HT1080 (cell line): ENCODE results near the gene PRKAR2B. TPM values are rescaled to one million over a fixed set of nuclear protein-coding genes. Genes with fewer than 3 reads are reported as not detected.
A peak's percentile ranks its signal among the peaks of the same experiment; 100 is the strongest.
"Not testable (repeated sequence)": the region's sequence is repeated elsewhere in the genome, so short reads cannot be mapped to it uniquely, and the experiment has no call there.

Experiments used
- DNase-seq: peaks from one replicate; pipeline ENCODE4 v3.0.0-alpha.2; 2015; ENCODE audit warnings: low read depth
- total RNA-seq: library from RNA; depleted of rRNA; stranded (reverse); fragments of >200 nt; shearing (Covaris generic); gene quantifications from 2 replicates; pipeline ENCODE4 v1.2.3, GENCODE V29; 2014

The PRKAR2B gene
- total RNA-seq, 1 experiment from 2014 or later: 14.7 TPM

DNA sequence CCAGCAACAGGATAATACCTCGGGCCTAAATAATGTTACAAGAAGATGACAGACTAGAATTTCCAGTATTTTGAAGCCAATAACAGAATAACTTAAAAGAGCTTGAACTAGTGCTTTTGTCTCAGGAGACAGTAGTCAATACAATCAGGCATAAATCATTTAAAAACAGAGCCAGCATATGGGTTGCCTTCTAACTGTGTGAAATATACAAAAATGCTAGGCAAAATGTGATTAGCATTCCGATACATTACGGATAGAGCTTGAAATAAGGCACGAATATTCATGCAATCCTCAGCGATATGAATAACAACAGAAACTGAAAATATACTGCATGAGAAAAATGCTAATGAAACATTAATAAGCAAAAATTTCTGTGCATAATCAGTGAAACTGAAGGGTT lies 18.3 kb upstream of the PRKAR2B start:
- no peak for DNase-seq

GRCh38 chr7:107027208-107027607 lies 17.3 kb upstream of the PRKAR2B start:
- DNase-seq: no peak

DNA sequence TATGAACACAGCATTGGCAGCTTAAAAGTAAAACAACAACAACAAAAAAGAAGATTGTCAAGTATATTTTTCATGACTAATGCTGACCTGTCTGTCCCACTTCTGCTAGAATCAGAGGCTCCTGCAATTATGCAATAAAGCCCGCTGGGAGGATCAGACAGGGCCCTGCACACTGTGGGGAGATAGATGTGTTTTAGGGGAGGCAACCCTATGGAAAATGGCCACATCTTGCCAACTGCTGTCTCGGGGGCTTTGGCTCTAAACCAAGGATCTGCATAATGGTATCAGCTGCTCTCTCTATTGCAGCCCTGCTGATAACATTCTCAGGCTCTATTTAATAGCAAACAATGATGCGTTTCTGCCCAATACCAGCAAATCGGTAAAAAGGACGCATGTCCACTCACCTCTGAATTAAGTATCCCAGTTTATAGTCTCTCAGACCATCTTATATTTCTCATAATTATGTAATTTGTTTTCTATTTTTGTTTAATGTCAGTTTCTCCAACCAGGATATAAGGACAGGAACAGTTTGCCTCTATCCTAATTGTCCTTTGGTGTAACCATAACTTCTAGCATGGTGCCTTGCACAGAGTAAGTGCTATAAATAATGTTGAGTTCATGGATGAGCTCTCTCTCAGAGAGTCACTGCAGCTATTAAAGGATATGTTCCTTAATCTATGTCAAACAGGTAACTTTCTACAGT lies 15.3 kb upstream of the PRKAR2B start:
- DNase-seq: no peak

DNA sequence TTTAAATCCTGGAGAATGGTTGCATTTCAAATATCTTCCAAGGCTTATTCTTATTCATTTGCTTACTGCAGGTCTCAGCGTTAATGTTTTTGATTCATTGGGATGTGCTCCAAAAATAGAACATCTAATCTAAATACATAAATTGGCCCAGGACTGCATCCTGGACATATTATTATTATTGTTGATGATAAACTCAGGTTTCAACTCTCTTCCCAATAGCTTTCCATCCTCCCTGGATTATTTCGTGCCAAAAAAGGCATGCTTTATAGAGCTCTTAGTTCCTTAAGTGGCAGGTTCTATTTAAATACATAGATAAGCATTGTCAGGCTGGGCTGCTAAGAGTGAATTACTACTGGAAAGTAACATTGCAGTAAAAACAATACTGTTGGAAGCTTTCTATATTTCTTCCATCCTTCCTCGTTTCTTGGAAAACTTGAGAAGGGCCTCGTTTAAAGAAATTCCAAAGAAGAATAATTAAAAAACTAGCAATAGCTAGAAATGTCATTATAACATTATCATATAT lies 14.7 kb upstream of the PRKAR2B start:
- DNase-seq: no peak

DNA sequence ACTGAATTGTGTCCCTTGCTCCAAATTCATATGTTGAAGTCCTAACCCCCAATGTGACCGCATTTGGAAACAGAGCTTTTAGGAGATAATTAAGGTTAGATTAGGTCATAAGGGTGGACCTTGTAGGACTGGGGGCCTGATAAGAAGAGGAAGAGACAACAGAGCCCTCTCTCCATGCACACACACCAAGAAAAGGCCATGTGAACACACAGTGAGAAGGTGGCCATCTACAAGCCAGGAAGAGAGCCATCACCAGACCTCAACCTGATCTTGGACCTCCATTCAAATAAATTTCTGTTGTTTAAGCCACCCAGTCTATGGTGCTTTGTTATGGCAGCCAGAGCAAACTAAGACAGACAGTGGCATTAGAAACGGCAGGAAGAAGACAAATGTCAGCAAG lies 12.5 kb upstream of the PRKAR2B start:
- no peak for DNase-seq

GRCh38 chr7:107032720-107033438 lies 11.6 kb upstream of the PRKAR2B start:
- DNase-seq: no peak

DNA sequence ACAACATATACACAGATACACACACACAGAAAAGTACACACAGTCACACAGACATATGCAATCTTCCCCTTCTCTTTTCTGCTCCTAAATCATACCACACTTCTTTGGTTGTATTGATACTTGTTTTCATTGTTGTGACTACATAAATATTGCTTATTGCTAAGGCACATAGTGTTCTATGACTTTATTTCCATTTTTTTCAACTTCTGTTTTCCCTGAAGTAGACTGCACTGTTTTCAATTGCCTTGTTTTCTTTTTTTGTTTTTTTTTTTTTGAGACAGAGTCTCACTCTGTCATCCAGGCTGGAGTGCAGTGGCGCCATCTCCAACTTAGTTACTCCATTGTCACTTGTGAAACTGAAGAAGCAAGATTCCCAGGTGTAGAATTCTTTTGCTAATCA lies 10.0 kb upstream of the PRKAR2B start:
- DNase-seq: no peak

GRCh38 chr7:107035446-107035845 lies 9.1 kb upstream of the PRKAR2B start:
- peak; percentile 93 for DNase-seq

- no peak for DNase-seq
These were observed 8.0 kb upstream of the PRKAR2B start for GRCh38 chr7:107036535-107036934.

- DNase-seq: no peak
These were observed 6.5 kb upstream of the PRKAR2B start for GRCh38 chr7:107037717-107038603.

DNA sequence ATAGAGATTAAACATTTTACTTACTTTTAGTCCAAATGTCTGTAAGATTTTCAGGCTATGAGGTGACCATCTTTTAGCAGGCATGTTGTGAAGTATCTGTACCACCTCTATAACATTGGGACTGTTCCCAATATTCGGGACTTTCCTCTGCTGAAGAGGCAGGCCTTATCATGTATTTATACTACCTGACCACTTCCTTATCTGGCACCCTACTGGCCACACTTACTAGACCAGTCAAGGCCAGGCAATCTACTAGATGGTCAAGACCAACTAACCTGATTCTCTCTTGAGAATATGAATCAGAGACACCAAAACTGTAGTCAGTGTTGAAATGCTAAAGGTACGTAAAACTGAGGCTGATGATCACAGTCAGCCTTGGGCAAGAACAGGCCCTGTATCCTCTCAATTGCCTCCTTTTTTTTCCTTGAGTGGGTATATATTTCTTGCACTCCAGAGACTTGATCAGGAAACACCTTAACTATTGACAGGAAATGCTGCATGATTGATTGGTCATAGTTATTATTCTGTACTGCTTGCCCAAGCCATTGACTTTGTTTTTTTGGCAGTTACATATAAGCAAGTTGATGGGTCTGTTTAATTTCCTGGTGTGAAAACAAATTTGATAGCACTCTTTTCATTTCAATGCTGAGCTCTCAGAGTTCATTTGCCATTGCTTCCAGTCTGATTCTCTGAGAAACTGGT lies 5.2 kb upstream of the PRKAR2B start:
- no peak for DNase-seq

DNA sequence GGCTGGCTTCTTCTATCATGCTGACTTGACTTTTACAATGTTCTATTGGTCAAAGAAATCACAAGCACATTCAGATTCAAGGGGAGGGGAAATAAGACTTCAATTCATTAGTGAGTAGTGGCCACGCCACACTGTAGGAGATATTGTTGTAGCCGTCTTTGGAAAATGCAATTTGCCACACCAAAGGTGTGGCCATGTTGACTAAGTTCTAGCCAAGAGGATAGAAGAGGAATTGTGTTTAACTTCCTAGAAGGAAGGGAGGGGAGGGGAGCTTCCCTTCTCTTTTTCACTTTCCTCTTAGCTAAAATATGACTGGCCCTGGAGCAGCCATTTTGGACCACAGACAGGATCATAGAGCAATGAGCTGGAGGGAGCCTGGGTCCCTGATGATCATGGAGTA lies 3.4 kb upstream of the PRKAR2B start:
- DNase-seq: no peak

DNA sequence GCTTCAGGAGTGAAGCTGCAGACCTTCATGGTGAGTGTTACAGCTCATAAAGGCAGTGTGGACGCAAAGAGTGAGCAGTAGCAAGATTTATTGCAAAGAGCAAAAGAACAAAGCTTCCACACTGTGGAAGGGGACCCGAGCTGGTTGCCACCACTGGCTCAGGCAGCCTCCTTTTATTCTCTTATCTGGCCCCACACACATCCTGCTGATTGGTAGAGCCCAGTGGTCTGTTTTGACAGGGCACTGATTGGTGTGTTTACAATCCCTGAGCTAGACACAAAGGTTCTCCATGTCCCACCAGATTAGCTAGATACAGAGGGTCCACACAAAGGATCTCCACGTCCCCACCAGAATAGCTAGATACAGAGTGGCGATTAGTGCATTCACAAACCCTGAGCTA lies 2.7 kb upstream of the PRKAR2B start:
- DNase-seq: not testable (repeated sequence)

- DNase-seq: not testable (repeated sequence)
These were observed 2.1 kb upstream of the PRKAR2B start for GRCh38 chr7:107042326-107042910.

GRCh38 chr7:107043491-107043890 lies 1.0 kb upstream of the PRKAR2B start:
- no peak for DNase-seq

GRCh38 chr7:107043921-107044346 lies 571 bp upstream of the PRKAR2B start:
- no peak for DNase-seq

DNA sequence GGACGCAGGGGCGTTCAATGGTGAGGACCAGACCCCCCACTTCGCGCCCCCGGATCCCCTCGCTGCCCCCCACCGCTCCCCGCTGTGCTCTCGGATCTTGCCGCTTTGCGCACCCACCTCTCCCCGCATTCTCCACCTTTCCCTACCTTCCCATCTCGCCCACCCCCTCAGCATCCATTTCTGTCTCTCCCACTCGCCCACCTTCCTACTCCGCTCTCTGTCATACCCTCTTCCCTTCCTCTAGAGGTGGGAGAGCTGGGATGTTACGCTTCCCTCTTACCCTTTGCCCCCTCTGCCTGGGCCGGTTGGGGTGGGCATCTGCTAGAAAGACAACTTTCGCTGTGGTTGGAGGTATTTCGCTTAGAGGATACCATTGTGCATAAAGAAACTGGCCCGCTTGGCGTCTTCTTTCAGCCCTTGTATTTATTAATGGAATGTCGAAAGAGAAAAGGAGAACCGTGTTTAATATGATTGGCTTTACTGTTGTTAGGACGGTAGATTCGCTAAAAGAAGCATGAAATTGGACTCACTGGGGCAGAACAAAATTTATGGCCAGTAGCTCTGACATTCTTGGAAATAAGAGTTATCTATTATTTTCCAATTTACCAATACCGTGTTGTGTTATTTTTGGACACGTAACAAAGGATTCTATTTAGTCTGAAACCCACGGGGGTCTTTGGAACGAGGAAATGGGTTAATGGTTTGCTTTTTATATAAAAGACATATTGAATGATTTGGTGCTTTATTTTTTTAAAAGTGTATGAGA lies 873 bp downstream of the PRKAR2B start:
- DNase-seq: no peak

GRCh38 chr7:107045980-107046379 lies 1.5 kb downstream of the PRKAR2B start:
- peak; percentile 29 for DNase-seq

GRCh38 chr7:107046491-107047259 lies 2.2 kb downstream of the PRKAR2B start:
- no peak for DNase-seq
